Amniotic epithelial cell (primary cell): ENCODE data around the gene RGS21.
A peak's percentile ranks its signal among the peaks of the same experiment; 100 is the strongest.

Experiments used
- DNase-seq: peaks from one replicate; pipeline ENCODE4 v3.0.0-alpha.2; 2010; ENCODE audit warnings: low read depth

RGS21 gene

GRCh38 chr1:192378878-192379277, 62.1 kb downstream of the RGS21 start:
- DNase-seq = no peak

GRCh38 chr1:192379554-192379953, 62.8 kb downstream of the RGS21 start:
- DNase-seq = no peak

- DNase-seq = no peak
These were observed 66.0 kb downstream of the RGS21 start for GRCh38 chr1:192382758-192383157.

- DNase-seq = no peak
These were observed 69.4 kb downstream of the RGS21 start for GRCh38 chr1:192386051-192386650.

GRCh38 chr1:192395211-192395610, 78.4 kb downstream of the RGS21 start:
- no peak for DNase-seq

- DNase-seq = no peak
These were observed 79.1 kb downstream of the RGS21 start for GRCh38 chr1:192395895-192396294.

GRCh38 chr1:192399161-192399560, 82.4 kb downstream of the RGS21 start:
- DNase-seq = peak; percentile 8

- peak; percentile 3 for DNase-seq
These were observed 85.0 kb downstream of the RGS21 start for GRCh38 chr1:192401825-192402224.

GRCh38 chr1:192402571-192402970, 85.8 kb downstream of the RGS21 start:
- DNase-seq = no peak

- no peak for DNase-seq
These were observed 90.4 kb downstream of the RGS21 start for GRCh38 chr1:192407206-192407605.
